Heart left ventricle (tissue), 16 donors: ENCODE data around the gene LIME1. TPM values are rescaled to one million over a fixed set of nuclear protein-coding genes. Genes with fewer than 3 reads are reported as not detected.
A peak's percentile ranks its signal among the peaks of the same experiment; 100 is the strongest.

Source experiments
- ATAC-seq, 4 donors: fragments of 200-7000 bp; cut with Tn5 transposase; one replicate each; pipeline ENCODE4 v1.9.1; 2020 to 2022; ENCODE audit warnings: moderate library complexity in 4 of 4, mild to moderate bottlenecking in 3 of 4, moderate number of reproducible peaks in 1 of 4
- DNase-seq, 5 donors: peaks; one replicate each; pipeline ENCODE4 v3.0.0-alpha.2; 2020
- H3K27ac ChIP-seq, 12 donors: fragments of 200-600 bp; sonication (generic) in 4 of 12; one replicate each; pipeline versions ENCODE4 v1.5.0 to v1.8.0; 2016 to 2022; ENCODE audit warnings: mild to moderate bottlenecking in 2 of 12
- H3K27me3 ChIP-seq, 9 donors: fragments of 200-600 bp; sonication (generic) in 2 of 9; one replicate each; pipeline versions ENCODE4 v1.5.1 to v1.8.0; 2016 to 2022; ENCODE audit warnings: mild to moderate bottlenecking in 3 of 9
- H3K36me3 ChIP-seq, 9 donors: fragments of 200-600 bp; sonication (generic) in 2 of 9; one replicate each; pipeline versions ENCODE4 v1.5.0 to v1.8.0; 2018 to 2022; ENCODE audit warnings: mild to moderate bottlenecking in 2 of 9
- H3K4me1 ChIP-seq, 12 donors: fragments of 200-600 bp; sonication (generic) in 4 of 12; one replicate each; pipeline versions ENCODE4 v1.5.0 to v1.8.0; 2016 to 2022; ENCODE audit warnings: mild to moderate bottlenecking in 3 of 12
- H3K4me3 ChIP-seq, 12 donors: fragments of 200-600 bp; sonication (generic) in 4 of 12; one replicate each; pipeline versions ENCODE4 v1.5.0 to v1.8.0; 2017 to 2022; ENCODE audit warnings: mild to moderate bottlenecking in 9 of 12, moderate library complexity in 4 of 12
- H3K9me3 ChIP-seq, 12 donors: fragments of 200-600 bp; sonication (generic) in 4 of 12; one replicate each; pipeline versions ENCODE4 v1.5.0 to v1.8.0; 2016 to 2022; ENCODE audit warnings: mild to moderate bottlenecking in 1 of 12
- POLR2A ChIP-seq, 2 donors: fragments of 450-650 bp; IDR thresholded peaks; one replicate each; pipeline ENCODE4 v1.6.1; 2017; ENCODE audit warnings: antibody characterized with exemption in 2 of 2, mild to moderate bottlenecking in 2 of 2, moderate library complexity in 2 of 2
- WGBS, 4 donors: extraction: QIAGEN DNeasy Blood & Tissue Kit in 2 of 4; methylation state at CpG; one replicate each; pipeline versions ENCODE4 v1.1.5 to v1.1.7; 2013 to 2018; 5-methylcytosine and 5-hydroxymethylcytosine counted together
- intact Hi-C, 10 donors: fragments of 100-400 bp; cut with DNase I; formaldehyde crosslinking; loops; one replicate each; pipeline versions ENCODE4 v1.11.1 to v1.14.2; 2022
- polyA plus RNA-seq, 2 donors: library from polyadenylated mRNA; stranded (reverse); fragments of 200-250 nt; gene quantifications; one replicate each; pipeline ENCODE4 v1.2.3, GENCODE V29; 2013
- total RNA-seq, 9 donors: library from RNA; depleted of rRNA in 2 of 9; stranded (reverse); fragments of >200 nt in 2 of 9; fragmentation: NEBNext Ultra II Directional in 3 of 9; extraction: Animal tissue kit (Norgen Biotek cat#: 25700) in 3 of 9; gene quantifications; one replicate each; pipeline versions ENCODE4 v1.1.0 to v1.2.4, GENCODE V29; 2016 to 2023
- TF ChIP-seq, protein P1 (sequence below), 12 donors: fragments of 200-600 bp; sonication (generic) in 4 of 12; IDR thresholded peaks; one replicate each; pipeline versions ENCODE4 v1.5.0 to v1.8.0; 2018 to 2022; ENCODE audit warnings: antibody characterized with exemption in 12 of 12, mild to moderate bottlenecking in 5 of 12
- donor health status: ischemic (EF 13 %, LVEDD 7.1; RV severe dilation, severe dysfunction).
- donor health status: healthy with polysubstance abuse.
- donor health status: DM: no; HTN: yes; CAD: no.
- donor health status: DM: no; HTN: no; CAD: no.
- donor health status: ischemic (EF 25% LVEDD 6.9; RV normal size, moderate dysfunction).
- donor health status: ischemic (EF 25% LVEDD 5.7; RV mildly dilated, moderate dysfunction).
- donor health status: healthy.
- donor health status: DM: yes; HTN: yes; CAD: no.
- donor health status: ischemic (EF 35%, LVEDD 5.7; RV mildly dilated, moderate dysfunction).
- donor health status: nonischemic (EF 11% LVEDD 7.7; RV severe dilation, severe dysfunction).
- donor health status: DM: yes; HTN: yes; CAD: no.
- donor health status: PGD.
- donor health status: ischemic (EF 29% LVEDD 5.4; RV normal size, mild dysfunction).
- donor health status: nonischemic (EF 23%, LVEDD 6.1; RV moderate dilation, normal function).

LIME1 gene
- total and polyA plus RNA-seq, 11 donors = 0.95 to 7.1 (median 3.4) TPM

DNA sequence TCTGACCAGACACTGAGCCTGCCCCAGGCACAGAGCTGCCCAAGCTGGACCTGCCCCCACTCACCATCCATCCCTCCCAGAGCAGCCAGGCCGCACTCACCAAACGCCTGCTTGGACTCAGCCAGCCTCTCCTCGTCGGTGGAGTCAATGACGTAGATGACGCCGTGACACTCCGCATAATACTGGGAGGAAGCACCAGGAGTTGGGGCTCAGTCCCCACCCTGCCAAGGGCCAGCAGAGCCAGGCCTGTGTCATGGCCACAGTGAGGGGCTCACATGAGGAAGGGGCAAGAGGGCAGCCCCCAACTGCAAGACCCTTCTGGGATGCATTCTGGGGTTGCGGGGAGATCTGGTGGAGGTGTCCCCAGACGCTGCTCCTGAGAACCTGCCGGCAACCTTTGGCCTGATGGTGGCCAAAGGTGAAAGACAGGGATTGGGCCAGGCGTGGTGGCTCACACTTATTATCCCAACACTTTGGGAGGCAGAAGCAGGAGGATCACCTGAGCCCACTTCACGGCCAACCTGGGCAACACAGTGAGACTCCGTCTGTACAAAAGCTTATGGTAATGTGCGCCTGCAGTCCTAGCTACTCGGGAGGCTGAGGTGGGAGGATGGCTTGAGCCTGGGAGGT, 34.3 kb upstream of the LIME1 start:
- H3K9me3 ChIP-seq = no peaks in the 10 kb centered on the region
- peak overlapping the region in 1 of 12 donors; percentile 79 for H3K27ac ChIP-seq
- ATAC-seq (no peak), DNase-seq (peak in 1 of 5 donors; percentile 47)
- WGBS, 4 donors = 91 to 92% (median 92%) methylated on average over 7 to 16 of the region's 16 CpGs
- intact Hi-C loops = no loop called here
- no peak overlapping the region for H3K4me3 ChIP-seq
- no peaks in the 10 kb centered on the region for H3K27me3 ChIP-seq
- peaks cover 0 to 53% (median 38%) of the 10 kb centered on the region in 9 donors for H3K36me3 ChIP-seq
- peaks cover 9 to 49% (median 32%) of the 10 kb centered on the region in 12 donors for H3K4me1 ChIP-seq
- TF ChIP-seq, protein P1, sequence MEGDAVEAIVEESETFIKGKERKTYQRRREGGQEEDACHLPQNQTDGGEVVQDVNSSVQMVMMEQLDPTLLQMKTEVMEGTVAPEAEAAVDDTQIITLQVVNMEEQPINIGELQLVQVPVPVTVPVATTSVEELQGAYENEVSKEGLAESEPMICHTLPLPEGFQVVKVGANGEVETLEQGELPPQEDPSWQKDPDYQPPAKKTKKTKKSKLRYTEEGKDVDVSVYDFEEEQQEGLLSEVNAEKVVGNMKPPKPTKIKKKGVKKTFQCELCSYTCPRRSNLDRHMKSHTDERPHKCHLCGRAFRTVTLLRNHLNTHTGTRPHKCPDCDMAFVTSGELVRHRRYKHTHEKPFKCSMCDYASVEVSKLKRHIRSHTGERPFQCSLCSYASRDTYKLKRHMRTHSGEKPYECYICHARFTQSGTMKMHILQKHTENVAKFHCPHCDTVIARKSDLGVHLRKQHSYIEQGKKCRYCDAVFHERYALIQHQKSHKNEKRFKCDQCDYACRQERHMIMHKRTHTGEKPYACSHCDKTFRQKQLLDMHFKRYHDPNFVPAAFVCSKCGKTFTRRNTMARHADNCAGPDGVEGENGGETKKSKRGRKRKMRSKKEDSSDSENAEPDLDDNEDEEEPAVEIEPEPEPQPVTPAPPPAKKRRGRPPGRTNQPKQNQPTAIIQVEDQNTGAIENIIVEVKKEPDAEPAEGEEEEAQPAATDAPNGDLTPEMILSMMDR (IDR thresholded peaks at IDR 0.05) = no peak
- TF ChIP-seq POLR2A (IDR thresholded peaks at IDR 0.05) = no peak

DNA sequence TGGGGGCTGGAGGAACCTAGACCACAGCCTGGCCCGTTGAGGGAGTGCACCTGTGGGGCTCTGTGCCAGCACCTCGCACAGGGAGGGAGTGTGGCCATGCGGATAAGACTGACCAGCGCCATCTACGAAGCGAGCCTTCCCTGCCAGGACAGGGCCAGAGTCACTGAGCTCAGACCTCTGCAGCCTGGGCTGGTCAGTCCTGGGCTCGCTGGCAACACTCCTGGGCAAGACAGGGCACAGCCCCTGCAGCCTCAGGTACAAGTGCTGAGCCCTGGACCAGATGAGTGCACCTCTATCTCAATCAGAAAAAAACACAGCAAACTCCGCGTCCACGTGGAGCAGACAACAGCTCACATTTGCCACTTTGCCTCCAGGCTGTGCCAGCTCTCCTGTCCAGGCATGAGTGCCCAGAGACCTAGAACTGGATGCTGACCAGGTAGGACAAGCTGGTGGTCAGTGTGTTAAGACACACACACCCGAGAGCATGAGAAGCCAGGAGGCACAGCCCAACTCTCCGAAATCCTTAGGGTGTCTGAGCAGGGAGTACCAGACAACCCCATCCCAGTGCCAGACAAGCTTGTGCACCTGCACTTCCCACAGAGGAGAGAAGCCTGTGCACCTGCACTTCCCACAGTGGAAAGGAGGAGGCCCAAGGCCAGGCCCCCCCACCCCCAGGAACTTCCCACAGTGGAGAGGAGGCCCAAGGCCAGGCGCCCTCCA, 33.6 kb upstream of the LIME1 start:
- TF ChIP-seq, protein P1 (IDR thresholded peaks at IDR 0.05) = no peak
- no peak for TF ChIP-seq POLR2A (IDR thresholded peaks at IDR 0.05)
- ATAC-seq (no peak), DNase-seq (peak in 3 of 5 donors; percentile 19 to 38 (median 29))
- Histone ChIP-seq H3K9me3 (no peaks in the 10 kb centered on the region), H3K36me3 (peaks cover 0 to 53% (median 38%) of the 10 kb centered on the region in 9 donors), H3K27me3 (no peaks in the 10 kb centered on the region), H3K4me3 (no peak overlapping the region), H3K27ac (no peak overlapping the region), H3K4me1 (peaks cover 8 to 42% (median 27%) of the 10 kb centered on the region in 12 donors)
- intact Hi-C loops = no loop called here
- WGBS, 4 donors = 71 to 88% (median 80%) methylated on average over 12 to 13 of the region's 13 CpGs

DNA sequence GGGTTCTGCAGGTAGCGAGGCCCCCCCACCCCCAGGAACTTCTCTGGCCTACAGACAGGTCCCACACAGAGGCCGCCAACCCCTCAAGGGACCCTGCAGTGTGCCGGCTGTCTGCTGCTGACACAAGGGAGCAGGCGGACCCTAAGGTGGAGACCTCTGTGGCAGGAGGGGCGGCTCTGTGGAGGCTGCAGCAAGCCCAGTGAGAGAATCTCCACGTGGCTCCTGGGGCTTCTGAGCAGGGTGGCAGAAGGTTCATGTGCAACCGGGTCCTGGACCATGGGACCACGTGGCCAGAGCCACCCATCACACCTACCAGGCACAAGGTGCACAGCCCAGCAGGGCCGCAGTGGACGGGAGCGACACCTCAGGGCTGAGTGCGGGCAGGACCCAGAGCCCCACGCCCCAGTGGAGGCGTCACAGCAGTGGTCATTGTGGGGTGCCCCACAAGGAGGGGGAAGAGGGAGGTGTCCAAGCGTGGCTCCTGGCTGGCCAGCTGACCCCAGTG, 32.9 kb upstream of the LIME1 start:
- intact Hi-C loops = no loop called here
- peaks cover 0 to 47% (median 38%) of the 10 kb centered on the region in 9 donors for H3K36me3 ChIP-seq
- 77 to 89% (median 87%) methylated on average over 15 of the region's 15 CpGs for WGBS, 4 donors
- ATAC-seq (no peak), DNase-seq (no peak)
- no peak for TF ChIP-seq POLR2A (IDR thresholded peaks at IDR 0.05)
- TF ChIP-seq, protein P1 (IDR thresholded peaks at IDR 0.05) = no peak
- H3K27me3 ChIP-seq = no peaks in the 10 kb centered on the region
- no peak overlapping the region for H3K4me3 ChIP-seq
- no peaks in the 10 kb centered on the region for H3K9me3 ChIP-seq
- H3K4me1 ChIP-seq = peaks cover 3 to 38% (median 26%) of the 10 kb centered on the region in 12 donors
- no peak overlapping the region for H3K27ac ChIP-seq
